Measurements from ENCODE around the gene TUBG2.

The TUBG2 gene

GRCh38 chr17:42686520-42687128 lies 27.5 kb downstream of the TUBG2 start:
- TF ChIP-seq CTCF (IDR thresholded peaks at IDR 0.05; ENCODE audit: low read depth, low read length), result no peak
- no peak for TF ChIP-seq EZH2phosphoT487 (IDR thresholded peaks at IDR 0.05; ENCODE audit: low read depth)
- H4K20me1 ChIP-seq (ENCODE audit: insufficient read depth, low read length), result no peaks in the 10 kb centered on the region
- H3K4me1 ChIP-seq (ENCODE audit: low read length), result peaks cover 7% of the 10 kb centered on the region
- H3K36me3 ChIP-seq (replicated peaks; ENCODE audit: low read depth, low read length), result peaks cover 45% of the 10 kb centered on the region
- no peak overlapping the region for H3K4me2 ChIP-seq (ENCODE audit: low read length)
- H2AFZ ChIP-seq (ENCODE audit: low read depth, low read length), result no peak overlapping the region
- H3K27me3 ChIP-seq (ENCODE audit: low read depth, low read length), result no peaks in the 10 kb centered on the region
- H3K9ac ChIP-seq (ENCODE audit: low read length), result no peak overlapping the region
- no peaks in the 10 kb centered on the region for H3K9me3 ChIP-seq (ENCODE audit: insufficient read depth, low read length)
- peaks cover 17% of the 10 kb centered on the region for H3K79me2 ChIP-seq (ENCODE audit: low read length)
- no peak overlapping the region for H3K4me3 ChIP-seq (ENCODE audit: low read length)
- no peak overlapping the region for H3K27ac ChIP-seq (ENCODE audit: low read length)

GRCh38 chr17:42687707-42688320 lies 28.7 kb downstream of the TUBG2 start:
- peaks cover 55% of the 10 kb centered on the region for H3K36me3 ChIP-seq (replicated peaks; ENCODE audit: low read depth, low read length)
- TF ChIP-seq CTCF (IDR thresholded peaks at IDR 0.05; ENCODE audit: low read depth, low read length) (no peak), EZH2phosphoT487 (IDR thresholded peaks at IDR 0.05; ENCODE audit: low read depth) (no peak)

GRCh38 chr17:42690596-42690995 lies 31.5 kb downstream of the TUBG2 start:
- no peak overlapping the region for H3K9ac ChIP-seq (ENCODE audit: low read length)
- H3K79me2 ChIP-seq (ENCODE audit: low read length), result no peaks in the 10 kb centered on the region
- no peaks in the 10 kb centered on the region for H3K9me3 ChIP-seq (ENCODE audit: insufficient read depth, low read length)
- no peak overlapping the region for H3K27ac ChIP-seq (ENCODE audit: low read length)
- no peak overlapping the region for H2AFZ ChIP-seq (ENCODE audit: low read depth, low read length)
- no peak overlapping the region for H3K4me3 ChIP-seq (ENCODE audit: low read length)
- H4K20me1 ChIP-seq (ENCODE audit: insufficient read depth, low read length), result no peaks in the 10 kb centered on the region
- H3K27me3 ChIP-seq (ENCODE audit: low read depth, low read length), result no peaks in the 10 kb centered on the region
- H3K36me3 ChIP-seq (replicated peaks; ENCODE audit: low read depth, low read length), result peaks cover 61% of the 10 kb centered on the region
- H3K4me2 ChIP-seq (ENCODE audit: low read length), result no peak overlapping the region
- no peaks in the 10 kb centered on the region for H3K4me1 ChIP-seq (ENCODE audit: low read length)
- no peak for TF ChIP-seq CTCF (IDR thresholded peaks at IDR 0.05; ENCODE audit: low read depth, low read length)
- TF ChIP-seq EZH2phosphoT487 (IDR thresholded peaks at IDR 0.05; ENCODE audit: low read depth), result no peak

More at GRCh38 chr17:42687707-42688320, 28.7 kb downstream of the TUBG2 start:
- no peaks in the 10 kb centered on the region for H3K27me3 ChIP-seq (ENCODE audit: low read depth, low read length)
- no peaks in the 10 kb centered on the region for H3K9me3 ChIP-seq (ENCODE audit: insufficient read depth, low read length)
- H3K79me2 ChIP-seq (ENCODE audit: low read length), result peaks cover 7% of the 10 kb centered on the region
- no peak overlapping the region for H3K9ac ChIP-seq (ENCODE audit: low read length)
- no peaks in the 10 kb centered on the region for H4K20me1 ChIP-seq (ENCODE audit: insufficient read depth, low read length)
- no peak overlapping the region for H2AFZ ChIP-seq (ENCODE audit: low read depth, low read length)
- no peak overlapping the region for H3K4me2 ChIP-seq (ENCODE audit: low read length)
- peaks cover 6% of the 10 kb centered on the region; the same call in 1 of the 2 replicates for H3K4me1 ChIP-seq (ENCODE audit: low read length)
- no peak overlapping the region for H3K27ac ChIP-seq (ENCODE audit: low read length)
- no peak overlapping the region for H3K4me3 ChIP-seq (ENCODE audit: low read length)

GRCh38 chr17:42691021-42691545 lies 32.0 kb downstream of the TUBG2 start:
- Histone ChIP-seq H3K4me1 (ENCODE audit: low read length) (no peaks in the 10 kb centered on the region), H3K79me2 (ENCODE audit: low read length) (no peaks in the 10 kb centered on the region), H3K9me3 (ENCODE audit: insufficient read depth, low read length) (no peaks in the 10 kb centered on the region), H3K27ac (ENCODE audit: low read length) (no peak overlapping the region), H3K9ac (ENCODE audit: low read length) (no peak overlapping the region), H3K4me3 (ENCODE audit: low read length) (no peak overlapping the region), H4K20me1 (ENCODE audit: insufficient read depth, low read length) (no peaks in the 10 kb centered on the region), H3K4me2 (ENCODE audit: low read length) (no peak overlapping the region), H3K36me3 (replicated peaks; ENCODE audit: low read depth, low read length) (peaks cover 61% of the 10 kb centered on the region), H2AFZ (ENCODE audit: low read depth, low read length) (no peak overlapping the region), H3K27me3 (ENCODE audit: low read depth, low read length) (no peaks in the 10 kb centered on the region)
- TF ChIP-seq CTCF (IDR thresholded peaks at IDR 0.05; ENCODE audit: low read depth, low read length) (no peak), EZH2phosphoT487 (IDR thresholded peaks at IDR 0.05; ENCODE audit: low read depth) (no peak)

Data from OCI-LY3 (cell line).